Neuron (in vitro differentiated cells): Measurements from ENCODE around the gene APRT.

ENCODE experiments used
- H2AFZ ChIP-seq: one replicate; pipeline ENCODE4 v1.6.1; 2013; ENCODE audit warnings: low read depth, mild to moderate bottlenecking, inconsistent platforms, low read length, moderate library complexity
- H3K27me3 ChIP-seq: one replicate; pipeline ENCODE4 v1.6.1; 2013; ENCODE audit warnings: low read length; ENCODE audit not compliant: insufficient read depth
- H3K36me3 ChIP-seq: one replicate; pipeline ENCODE4 v1.6.1; 2013; ENCODE audit warnings: low read length; ENCODE audit not compliant: insufficient read depth
- H3K4me1 ChIP-seq: one replicate; pipeline ENCODE4 v1.6.1; 2013; ENCODE audit warnings: low read length; ENCODE audit not compliant: insufficient read depth
- H3K4me3 ChIP-seq: 2 replicates; pipeline ENCODE4 v1.5.1; 2013; ENCODE audit warnings: mild to moderate bottlenecking, low read length, moderate library complexity
- H3K9me3 ChIP-seq: one replicate; pipeline ENCODE4 v1.6.1; 2013; ENCODE audit warnings: low read length

Gene APRT

DNA sequence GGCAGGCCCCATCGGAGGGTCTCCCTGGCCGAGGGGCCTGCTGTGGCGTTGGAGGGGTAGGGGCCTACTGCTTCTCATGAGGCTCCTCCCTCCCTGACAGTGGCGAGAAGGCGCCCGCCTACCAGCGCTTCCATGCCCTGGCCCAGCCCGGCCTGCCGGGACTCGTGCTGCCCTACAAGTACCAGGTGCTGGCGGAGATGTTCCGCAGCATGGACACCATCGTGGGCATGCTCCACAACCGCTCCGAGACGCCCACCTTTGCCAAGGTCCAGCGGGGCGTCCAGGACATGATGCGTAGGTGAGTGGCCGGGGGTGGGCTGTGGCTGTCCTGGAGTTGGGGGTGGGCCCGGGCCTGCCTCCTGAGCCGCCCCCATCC lies 6.4 kb downstream of the APRT start:
- Histone ChIP-seq H2AFZ (no peak overlapping the region), H3K27me3 (no peaks in the 10 kb centered on the region), H3K9me3 (no peaks in the 10 kb centered on the region), H3K36me3 (peaks cover 51% of the 10 kb centered on the region), H3K4me3 (peak overlapping the region; percentile 77), H3K4me1 (peaks cover 20% of the 10 kb centered on the region)

- no peak overlapping the region for H2AFZ ChIP-seq
- peak overlapping the region; percentile 77 for H3K4me3 ChIP-seq
- H3K27me3 ChIP-seq = no peaks in the 10 kb centered on the region
- peaks cover 47% of the 10 kb centered on the region for H3K36me3 ChIP-seq
- peaks cover 14% of the 10 kb centered on the region for H3K4me1 ChIP-seq
- H3K9me3 ChIP-seq = no peaks in the 10 kb centered on the region
These were observed 7.0 kb downstream of the APRT start for GRCh38 chr16:88804552-88805339.

DNA sequence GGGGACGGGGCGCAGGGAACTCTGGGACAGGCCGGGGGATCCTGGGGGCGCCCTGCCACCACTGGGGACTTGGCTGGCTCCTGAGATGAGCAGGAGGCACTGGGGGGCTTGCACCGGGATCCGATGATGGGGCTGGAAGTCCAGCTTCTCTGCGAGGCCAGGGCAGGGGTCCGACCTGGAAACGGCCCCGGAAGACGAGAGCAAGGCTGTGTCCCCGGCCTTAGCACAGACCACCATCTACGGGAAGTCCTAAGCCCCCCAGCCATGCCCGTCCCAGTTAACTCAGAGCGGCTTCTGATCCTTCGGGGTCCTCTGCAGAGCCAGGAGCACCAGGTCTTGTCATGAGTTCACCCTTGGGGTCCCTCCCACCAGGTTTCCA lies 7.6 kb downstream of the APRT start:
- Histone ChIP-seq H3K36me3 (peaks cover 41% of the 10 kb centered on the region), H3K9me3 (no peaks in the 10 kb centered on the region), H3K27me3 (no peaks in the 10 kb centered on the region), H2AFZ (no peak overlapping the region), H3K4me3 (peak overlapping the region; percentile 77), H3K4me1 (peaks cover 12% of the 10 kb centered on the region)

- H3K27me3 ChIP-seq = no peaks in the 10 kb centered on the region
- H3K36me3 ChIP-seq = peaks cover 35% of the 10 kb centered on the region
- peak within 1 kb of the TSS; percentile 77 for H3K4me3 ChIP-seq
- H3K4me1 ChIP-seq = peaks cover 12% of the 10 kb centered on the region
- peak within 1 kb of the TSS; percentile 62 for H2AFZ ChIP-seq
- no peaks in the 10 kb centered on the region for H3K9me3 ChIP-seq
These were observed 8.3 kb downstream of the APRT start, which contains the start of gene CDT1 for GRCh38 chr16:88803264-88803987. Gene CDT1, plus strand, starts transcription at chr16:88803789. Its CDS starts 43 bp downstream, at chr16:88803832.

DNA sequence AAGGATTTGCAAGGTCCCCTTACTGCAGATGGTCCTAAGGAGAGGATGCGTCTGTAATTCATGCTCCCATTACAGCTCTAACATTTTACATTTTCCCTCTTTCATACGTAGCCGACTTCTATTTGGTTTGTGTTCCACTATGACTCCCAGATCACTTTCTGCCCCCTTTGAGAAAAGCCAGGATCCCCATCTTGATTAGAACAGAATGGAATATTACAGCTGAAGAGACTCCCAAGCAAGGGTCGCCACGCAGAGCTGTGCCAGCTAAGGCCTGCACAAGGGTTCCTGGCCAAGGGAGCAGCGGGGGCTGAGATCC lies 11.5 kb downstream of the APRT start:
- no peak overlapping the region for H3K4me3 ChIP-seq
- no peaks in the 10 kb centered on the region for H3K9me3 ChIP-seq
- H3K27me3 ChIP-seq = no peaks in the 10 kb centered on the region
- H2AFZ ChIP-seq = no peak overlapping the region
- peaks cover 5% of the 10 kb centered on the region for H3K36me3 ChIP-seq
- peaks cover 10% of the 10 kb centered on the region for H3K4me1 ChIP-seq

- H3K4me3 ChIP-seq = no peak overlapping the region
- H3K4me1 ChIP-seq = peaks cover 5% of the 10 kb centered on the region
- H2AFZ ChIP-seq = no peak overlapping the region
- H3K9me3 ChIP-seq = no peaks in the 10 kb centered on the region
- no peaks in the 10 kb centered on the region for H3K27me3 ChIP-seq
- H3K36me3 ChIP-seq = no peaks in the 10 kb centered on the region
These were observed 12.0 kb downstream of the APRT start for GRCh38 chr16:88799569-88800276.

GRCh38 chr16:88798772-88799455 lies 12.8 kb downstream of the APRT start:
- Histone ChIP-seq H2AFZ (no peak overlapping the region), H3K4me1 (no peaks in the 10 kb centered on the region), H3K4me3 (no peak overlapping the region), H3K36me3 (no peaks in the 10 kb centered on the region), H3K27me3 (no peaks in the 10 kb centered on the region), H3K9me3 (no peaks in the 10 kb centered on the region)

GRCh38 chr16:88798073-88798472 lies 13.7 kb downstream of the APRT start:
- Histone ChIP-seq H3K4me1 (no peaks in the 10 kb centered on the region), H3K4me3 (no peak overlapping the region), H3K9me3 (no peaks in the 10 kb centered on the region), H3K36me3 (no peaks in the 10 kb centered on the region), H2AFZ (no peak overlapping the region), H3K27me3 (peaks cover 4% of the 10 kb centered on the region)

GRCh38 chr16:88796278-88796677 lies 15.4 kb downstream of the APRT start:
- no peaks in the 10 kb centered on the region for H3K9me3 ChIP-seq
- H3K4me1 ChIP-seq = no peaks in the 10 kb centered on the region
- no peaks in the 10 kb centered on the region for H3K36me3 ChIP-seq
- H3K4me3 ChIP-seq = no peak overlapping the region
- peaks cover 13% of the 10 kb centered on the region for H3K27me3 ChIP-seq
- no peak overlapping the region for H2AFZ ChIP-seq

DNA sequence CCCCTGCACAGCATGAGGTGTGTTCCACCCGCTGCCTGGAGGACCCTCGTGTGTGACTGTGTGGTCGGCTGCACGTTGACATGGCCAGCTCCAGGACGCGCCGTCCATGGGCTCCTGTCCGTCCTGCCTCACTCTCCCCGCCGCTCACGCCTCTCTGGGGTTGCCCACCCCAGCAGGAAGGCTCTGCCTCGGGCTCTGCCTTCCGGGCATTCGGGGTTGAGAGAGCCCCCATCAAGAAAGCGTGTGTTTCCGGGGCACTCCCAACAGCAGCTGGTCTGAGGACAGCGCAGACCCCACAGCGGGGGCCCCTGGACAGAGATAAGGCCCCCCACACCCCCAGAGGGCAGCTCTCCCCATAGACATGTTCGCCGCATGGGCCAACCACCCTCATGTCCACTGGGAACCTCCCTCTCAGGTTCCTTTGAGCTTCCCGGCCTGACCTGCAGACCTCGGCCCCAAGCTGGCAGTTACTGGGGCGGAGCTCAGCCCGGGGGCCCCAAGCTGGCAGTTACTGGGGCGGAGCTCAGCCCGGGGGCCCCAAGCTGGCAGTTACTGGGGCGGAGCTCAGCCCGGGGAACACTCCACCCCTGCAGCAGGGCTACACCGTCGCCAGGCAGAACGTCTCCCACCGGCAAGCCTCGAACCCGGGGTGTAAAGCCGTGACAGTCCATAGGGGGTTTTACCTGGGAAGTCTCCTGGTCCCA lies 18.3 kb downstream of the APRT start:
- no peaks in the 10 kb centered on the region for H3K9me3 ChIP-seq
- no peak overlapping the region for H2AFZ ChIP-seq
- peaks cover 17% of the 10 kb centered on the region for H3K27me3 ChIP-seq
- H3K4me1 ChIP-seq = peaks cover 7% of the 10 kb centered on the region
- no peaks in the 10 kb centered on the region for H3K36me3 ChIP-seq
- no peak overlapping the region for H3K4me3 ChIP-seq

DNA sequence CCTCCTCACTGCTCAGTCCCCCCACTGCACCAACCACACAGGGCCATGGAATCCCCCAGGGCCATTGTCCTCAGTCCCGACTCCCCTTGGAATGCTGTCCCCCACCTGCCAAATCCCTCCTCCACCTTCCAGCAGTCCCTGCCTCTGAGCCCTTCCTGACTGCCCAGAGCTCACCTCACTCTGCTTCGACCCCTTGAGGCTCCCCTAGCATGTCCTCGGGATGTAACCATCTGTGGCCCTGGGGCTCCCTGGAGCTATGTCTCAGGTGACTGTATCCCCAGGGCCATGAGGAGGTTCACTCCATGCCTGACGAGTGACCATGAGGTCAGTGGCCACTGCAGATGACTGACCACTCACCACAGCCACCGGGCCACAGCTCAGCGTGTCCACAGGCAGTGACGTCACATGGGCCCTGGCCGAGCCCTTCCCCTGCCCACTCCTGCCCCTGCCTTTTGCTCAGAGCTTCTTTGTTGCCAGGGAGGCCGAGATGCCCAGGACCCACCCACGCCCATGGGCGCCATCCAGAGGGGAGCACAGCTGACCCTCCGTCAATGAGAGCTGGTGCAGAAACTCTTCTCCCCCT lies 19.0 kb downstream of the APRT start:
- Histone ChIP-seq H3K9me3 (no peaks in the 10 kb centered on the region), H3K4me3 (no peak overlapping the region), H3K4me1 (peaks cover 7% of the 10 kb centered on the region), H3K27me3 (peaks cover 17% of the 10 kb centered on the region), H2AFZ (no peak overlapping the region), H3K36me3 (no peaks in the 10 kb centered on the region)

DNA sequence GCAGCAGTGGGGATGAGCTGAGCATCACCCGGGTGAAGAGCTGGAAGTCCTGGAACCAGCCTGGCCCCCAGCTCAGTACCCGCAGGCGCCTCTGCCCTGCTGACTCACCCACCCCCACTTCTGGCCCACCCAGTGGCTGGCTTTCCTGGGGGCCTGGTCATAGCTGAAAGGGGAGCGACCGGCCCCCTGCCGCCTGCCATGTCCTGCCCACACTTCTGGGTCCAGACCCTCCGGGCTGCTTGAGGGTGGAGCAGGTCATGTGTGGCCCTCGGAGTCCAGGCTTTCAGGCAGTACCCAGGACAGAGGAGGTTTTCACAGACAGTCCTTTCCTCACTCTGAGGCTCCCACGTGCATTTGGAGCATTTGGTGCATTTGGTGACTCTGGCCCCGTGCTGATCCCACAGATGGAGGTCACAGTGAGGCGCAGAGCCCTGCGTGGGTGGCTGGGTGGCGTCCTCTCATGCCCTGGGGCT lies 19.6 kb downstream of the APRT start:
- Histone ChIP-seq H3K4me1 (peaks cover 7% of the 10 kb centered on the region), H3K27me3 (peaks cover 19% of the 10 kb centered on the region), H3K4me3 (no peak overlapping the region), H3K36me3 (no peaks in the 10 kb centered on the region), H3K9me3 (no peaks in the 10 kb centered on the region), H2AFZ (no peak overlapping the region)
